SJCRH30 (cell line): Measurements from ENCODE around the gene PLXDC2. TPM values are rescaled to one million over a fixed set of nuclear protein-coding genes. Genes with fewer than 3 reads are reported as not detected.

ENCODE experiments used
- DNase-seq, 2 experiments: peaks; one replicate each; pipeline ENCODE4 v3.0.0-alpha.2; 2015 to 2020
- H3K27ac ChIP-seq: fragments of 250-450 bp; sonication (Bioruptor Pico); 2 replicates; pipeline ENCODE4 v1.5.1; 2020; ENCODE audit warnings: mild to moderate bottlenecking, moderate library complexity
- H3K27me3 ChIP-seq: fragments of 250-450 bp; sonication (Bioruptor Pico); 2 replicates; pipeline ENCODE4 v1.5.1; 2020; ENCODE audit warnings: mild to moderate bottlenecking, moderate library complexity
- H3K36me3 ChIP-seq: fragments of 250-450 bp; sonication (Bioruptor Pico); 2 replicates; pipeline ENCODE4 v1.5.1; 2020; ENCODE audit warnings: mild to moderate bottlenecking, moderate library complexity
- H3K4me1 ChIP-seq: fragments of 250-450 bp; sonication (Bioruptor Pico); 2 replicates; pipeline ENCODE4 v1.5.1; 2020; ENCODE audit warnings: mild to moderate bottlenecking, moderate library complexity
- H3K4me3 ChIP-seq: fragments of 250-450 bp; sonication (Bioruptor Pico); 2 replicates; pipeline ENCODE4 v1.5.1; 2020; ENCODE audit warnings: mild to moderate bottlenecking, moderate library complexity
- H3K9me3 ChIP-seq: fragments of 250-450 bp; sonication (Bioruptor Pico); replicated peaks from 2 replicates; pipeline ENCODE4 v1.5.1; 2020; ENCODE audit warnings: mild to moderate bottlenecking, moderate library complexity
- total RNA-seq: library from RNA; depleted of rRNA; stranded (reverse); fragments of >200 nt; shearing (Covaris generic); gene quantifications from 2 replicates; pipeline ENCODE4 v1.2.3, GENCODE V29; 2014

The PLXDC2 gene
- total RNA-seq, 1 experiment from 2014 or later, result 11.4 TPM

- no peaks in the 10 kb centered on the region for H3K27me3 ChIP-seq
- no peak overlapping the region for H3K27ac ChIP-seq
- H3K9me3 ChIP-seq, result no peaks in the 10 kb centered on the region; the same call in 1 of the 2 replicates
- DNase-seq, result no peak
- H3K4me3 ChIP-seq, result no peak overlapping the region
- H3K36me3 ChIP-seq, result no peaks in the 10 kb centered on the region
- H3K4me1 ChIP-seq, result no peaks in the 10 kb centered on the region
Measured at GRCh38 chr10:19800161-19800560, 16.1 kb upstream of the PLXDC2 start.

- Histone ChIP-seq H3K27ac (no peak overlapping the region), H3K9me3 (no peaks in the 10 kb centered on the region; the same call in 1 of the 2 replicates), H3K36me3 (no peaks in the 10 kb centered on the region), H3K4me3 (no peak overlapping the region), H3K27me3 (no peaks in the 10 kb centered on the region), H3K4me1 (no peaks in the 10 kb centered on the region)
- no peak for DNase-seq
Measured at GRCh38 chr10:19801369-19801768, 14.9 kb upstream of the PLXDC2 start.

- no peak overlapping the region for H3K27ac ChIP-seq
- H3K9me3 ChIP-seq, result no peaks in the 10 kb centered on the region
- no peaks in the 10 kb centered on the region for H3K4me1 ChIP-seq
- H3K4me3 ChIP-seq, result no peak overlapping the region
- H3K27me3 ChIP-seq, result no peaks in the 10 kb centered on the region
- no peaks in the 10 kb centered on the region for H3K36me3 ChIP-seq
- no peak for DNase-seq
Measured at GRCh38 chr10:19803676-19804075, 12.6 kb upstream of the PLXDC2 start.

- Histone ChIP-seq H3K27ac (no peak overlapping the region), H3K4me3 (no peak overlapping the region), H3K36me3 (no peaks in the 10 kb centered on the region), H3K27me3 (no peaks in the 10 kb centered on the region), H3K9me3 (no peaks in the 10 kb centered on the region), H3K4me1 (no peaks in the 10 kb centered on the region)
- DNase-seq, result no peak
Measured at GRCh38 chr10:19809481-19809880, 6.8 kb upstream of the PLXDC2 start.

- H3K27ac ChIP-seq, result no peak overlapping the region
- no peaks in the 10 kb centered on the region for H3K9me3 ChIP-seq
- no peaks in the 10 kb centered on the region for H3K36me3 ChIP-seq
- DNase-seq, result peak; percentile 17 to 54
- H3K4me3 ChIP-seq, result no peak overlapping the region
- no peaks in the 10 kb centered on the region for H3K27me3 ChIP-seq
- H3K4me1 ChIP-seq, result no peaks in the 10 kb centered on the region
Measured at GRCh38 chr10:19811540-19811939, 4.7 kb upstream of the PLXDC2 start.

GRCh38 chr10:19812976-19813375 lies 3.3 kb upstream of the PLXDC2 start:
- Histone ChIP-seq H3K4me3 (no peak overlapping the region), H3K27ac (no peak overlapping the region), H3K4me1 (no peaks in the 10 kb centered on the region), H3K27me3 (no peaks in the 10 kb centered on the region), H3K9me3 (no peaks in the 10 kb centered on the region), H3K36me3 (no peaks in the 10 kb centered on the region)
- no peak for DNase-seq

- no peaks in the 10 kb centered on the region for H3K9me3 ChIP-seq
- peak; percentile 40 to 61 for DNase-seq
- peak overlapping the region; percentile 55; the same call in 1 of the 2 replicates for H3K27ac ChIP-seq
- H3K36me3 ChIP-seq, result no peaks in the 10 kb centered on the region
- H3K4me3 ChIP-seq, result peak overlapping the region; percentile 83
- H3K27me3 ChIP-seq, result no peaks in the 10 kb centered on the region
- no peaks in the 10 kb centered on the region; the same call in 1 of the 2 replicates for H3K4me1 ChIP-seq
Measured at GRCh38 chr10:19815036-19815730, 1.0 kb upstream of the PLXDC2 start.

GRCh38 chr10:19815731-19816410 lies 361 bp upstream of the PLXDC2 start:
- DNase-seq, result peak; percentile 79 to 80
- Histone ChIP-seq H3K4me3 (peak overlapping the region; percentile 83), H3K36me3 (no peaks in the 10 kb centered on the region), H3K9me3 (no peaks in the 10 kb centered on the region), H3K27ac (peak overlapping the region; percentile 55), H3K4me1 (no peaks in the 10 kb centered on the region; the same call in 1 of the 2 replicates), H3K27me3 (no peaks in the 10 kb centered on the region)

- Histone ChIP-seq H3K4me3 (peak overlapping the region; percentile 83), H3K9me3 (no peaks in the 10 kb centered on the region), H3K27me3 (no peaks in the 10 kb centered on the region), H3K4me1 (no peaks in the 10 kb centered on the region; the same call in 1 of the 2 replicates), H3K36me3 (no peaks in the 10 kb centered on the region), H3K27ac (peak overlapping the region; percentile 55; the same call in 1 of the 2 replicates)
- DNase-seq, result peak; percentile 26 to 61
Measured at GRCh38 chr10:19817231-19817933, 1.1 kb downstream of the PLXDC2 start.

GRCh38 chr10:19818876-19819275 lies 2.6 kb downstream of the PLXDC2 start:
- Histone ChIP-seq H3K27ac (no peak overlapping the region), H3K9me3 (no peaks in the 10 kb centered on the region), H3K4me3 (no peak overlapping the region; the same call in 1 of the 2 replicates), H3K4me1 (no peaks in the 10 kb centered on the region; the same call in 1 of the 2 replicates), H3K27me3 (no peaks in the 10 kb centered on the region), H3K36me3 (no peaks in the 10 kb centered on the region)
- no peak for DNase-seq

- peak; percentile 17 to 77 for DNase-seq
- Histone ChIP-seq H3K4me3 (no peak overlapping the region), H3K9me3 (no peaks in the 10 kb centered on the region), H3K27me3 (no peaks in the 10 kb centered on the region), H3K27ac (no peak overlapping the region), H3K4me1 (no peaks in the 10 kb centered on the region; the same call in 1 of the 2 replicates), H3K36me3 (no peaks in the 10 kb centered on the region)
Measured at GRCh38 chr10:19819419-19820033, 3.3 kb downstream of the PLXDC2 start.

GRCh38 chr10:19824381-19825342 lies 8.4 kb downstream of the PLXDC2 start:
- Histone ChIP-seq H3K9me3 (no peaks in the 10 kb centered on the region), H3K4me3 (no peak overlapping the region), H3K36me3 (no peaks in the 10 kb centered on the region), H3K27me3 (no peaks in the 10 kb centered on the region), H3K4me1 (no peaks in the 10 kb centered on the region; the same call in 1 of the 2 replicates), H3K27ac (no peak overlapping the region)
- DNase-seq, result no peak

GRCh38 chr10:19825700-19826099 lies 9.5 kb downstream of the PLXDC2 start:
- H3K27me3 ChIP-seq, result no peaks in the 10 kb centered on the region
- H3K27ac ChIP-seq, result no peak overlapping the region
- no peaks in the 10 kb centered on the region for H3K4me1 ChIP-seq
- no peaks in the 10 kb centered on the region for H3K9me3 ChIP-seq
- H3K36me3 ChIP-seq, result no peaks in the 10 kb centered on the region
- H3K4me3 ChIP-seq, result no peak overlapping the region
- no peak for DNase-seq

GRCh38 chr10:19826712-19827111 lies 10.5 kb downstream of the PLXDC2 start:
- no peak for DNase-seq
- H3K4me1 ChIP-seq, result no peaks in the 10 kb centered on the region
- H3K36me3 ChIP-seq, result no peaks in the 10 kb centered on the region
- no peak overlapping the region for H3K27ac ChIP-seq
- no peaks in the 10 kb centered on the region for H3K9me3 ChIP-seq
- no peak overlapping the region for H3K4me3 ChIP-seq
- no peaks in the 10 kb centered on the region for H3K27me3 ChIP-seq
